ENCODE results near the gene RSU1. TPM values are rescaled to one million over a fixed set of nuclear protein-coding genes. Genes with fewer than 3 reads are reported as not detected.
"Not testable (repeated sequence)": the region's sequence is repeated elsewhere in the genome, so short reads cannot be mapped to it uniquely, and the experiment has no call there.

RSU1 gene
- total RNA-seq, result 125 TPM
- long read RNA-seq, transcript RSU1-201 (9 exons, 3,834 nt), result major isoform, 246 of 615 reads
- long read RNA-seq, transcript RSU1-205 (8 exons, 3,639 nt), result minor isoform, 112 of 615 reads
- long read RNA-seq, transcript RSU1-203 (8 exons, 3,919 nt), result minor isoform, 182 of 615 reads
- long read RNA-seq, partial matches to known transcripts, result 32 of 615 reads
- long read RNA-seq, other reads (novel, unspliced or antisense), result 43 of 615 reads

DNA sequence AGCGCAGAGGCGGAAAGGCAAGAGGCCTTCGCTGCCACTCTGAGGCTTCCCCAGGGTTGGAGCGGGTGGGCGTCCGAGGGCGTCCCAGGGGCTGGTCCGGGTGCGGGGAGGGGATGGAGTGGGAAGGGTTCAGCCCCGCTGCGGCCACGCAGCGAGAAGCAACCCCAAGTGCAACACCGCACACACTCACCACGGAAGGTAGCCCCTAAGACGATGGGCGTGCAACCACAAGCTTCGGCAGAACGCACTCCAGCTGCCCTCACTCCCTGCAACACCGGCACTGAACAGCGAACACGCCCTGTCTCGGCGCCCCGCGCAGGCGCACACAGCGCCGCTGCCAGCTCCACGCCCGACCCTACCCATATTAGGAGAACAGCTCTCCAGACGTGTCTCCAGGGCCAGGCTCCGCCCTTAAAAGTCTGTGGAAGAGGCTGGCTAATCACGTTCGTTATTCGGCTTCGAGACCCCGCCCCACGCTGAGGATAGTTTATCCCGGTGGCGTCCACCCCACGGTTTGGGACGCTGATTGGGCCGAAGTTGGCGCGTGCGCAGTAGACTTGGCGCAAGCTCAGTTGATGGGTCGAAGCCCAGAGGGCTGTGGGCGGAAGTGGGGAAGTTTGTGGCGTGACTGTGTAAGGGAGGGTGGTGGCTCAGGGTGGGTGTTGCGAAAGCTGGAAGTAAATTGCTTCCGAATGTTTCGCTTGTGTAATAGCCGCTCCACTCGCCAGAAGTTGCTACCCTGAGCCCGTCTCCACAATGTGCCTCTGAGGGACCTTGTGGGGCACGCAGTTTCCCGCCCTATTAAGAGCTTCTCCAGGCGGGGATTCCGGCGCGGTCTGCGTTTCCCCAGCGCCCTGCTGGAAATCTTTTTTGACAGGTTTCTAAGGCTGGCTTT, at the start of gene RSU1:
Gene RSU1 (minus strand): TSS at position 300 of the 895 bp plus-strand sequence. CDS start 343 bp downstream, outside the sequence.
- peak; percentile 100 for DNase-seq (ENCODE audit: low spot score)

DNA sequence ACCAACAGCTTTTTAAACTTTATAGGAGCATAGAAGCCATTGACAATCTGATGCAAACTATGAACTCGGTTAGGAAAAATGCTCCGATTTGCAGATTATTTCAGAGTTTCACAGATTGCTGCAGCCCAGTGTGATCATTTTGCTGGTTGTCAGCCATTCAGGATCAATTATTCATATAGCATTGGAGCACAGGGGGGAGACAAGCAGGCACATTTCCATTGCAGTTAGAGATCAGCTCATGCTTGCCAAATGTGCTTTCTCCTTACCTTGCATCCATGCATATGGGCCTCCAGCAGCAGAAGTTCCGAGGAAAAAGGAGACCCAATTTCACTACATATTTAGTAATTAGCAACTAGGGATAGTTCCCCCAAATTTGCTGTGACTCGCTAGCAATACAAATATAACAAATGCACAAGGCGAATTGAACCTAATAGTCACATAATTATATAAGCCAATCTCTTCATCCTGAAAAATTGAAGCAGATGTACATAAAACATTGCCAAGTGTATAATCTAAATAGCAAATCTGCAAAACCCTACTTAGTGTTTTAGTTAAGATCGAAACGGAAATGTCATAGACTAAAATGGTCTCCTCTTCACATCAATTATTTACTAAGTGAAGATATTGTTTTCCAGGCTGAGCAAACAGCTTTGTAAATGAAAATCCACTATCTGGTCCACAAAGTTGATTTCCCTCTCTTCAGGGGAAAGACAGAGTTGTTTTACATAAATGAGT, 49.5 kb upstream of the RSU1 start:
- no peak for DNase-seq (ENCODE audit: low spot score)

DNA sequence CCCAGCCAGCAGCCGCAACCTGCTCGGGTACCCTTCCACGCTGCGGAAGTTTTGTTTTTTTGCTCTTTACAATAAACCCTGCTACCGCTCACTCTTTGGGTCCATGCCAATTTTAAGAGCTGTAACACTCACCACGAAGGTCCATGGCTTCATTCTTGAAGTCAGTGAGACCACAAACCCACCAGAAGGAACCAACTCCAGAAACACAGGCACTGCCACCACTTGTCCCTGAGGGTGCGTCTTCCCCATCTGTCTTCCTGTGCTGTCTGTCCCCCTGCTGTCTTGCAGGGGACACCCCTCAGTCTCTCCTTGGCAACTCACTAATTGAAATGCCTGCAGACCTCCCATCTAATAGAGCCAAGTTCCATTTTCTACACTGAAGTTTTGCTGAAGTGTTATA, 48.5 kb upstream of the RSU1 start:
- no peak for DNase-seq (ENCODE audit: low spot score)

DNA sequence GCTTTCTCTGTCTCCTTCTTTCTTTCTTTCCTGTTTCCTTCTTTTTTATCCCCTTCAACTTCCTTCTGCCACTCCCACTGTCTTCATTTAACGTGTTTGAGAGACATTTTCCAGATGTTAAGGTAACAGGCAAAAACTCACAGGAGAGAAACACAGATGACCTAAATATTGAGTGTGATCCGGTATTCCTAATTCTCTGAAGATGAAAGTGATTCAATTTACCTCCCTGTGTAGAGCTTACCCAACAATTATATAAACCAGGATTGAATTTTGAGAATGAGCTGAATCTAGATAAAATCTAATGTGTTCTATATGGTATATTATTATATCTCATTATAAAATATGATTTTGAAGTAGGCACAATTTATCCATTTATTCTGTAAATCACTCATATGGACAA, 46.5 kb upstream of the RSU1 start:
- no peak for DNase-seq (ENCODE audit: low spot score)

DNA sequence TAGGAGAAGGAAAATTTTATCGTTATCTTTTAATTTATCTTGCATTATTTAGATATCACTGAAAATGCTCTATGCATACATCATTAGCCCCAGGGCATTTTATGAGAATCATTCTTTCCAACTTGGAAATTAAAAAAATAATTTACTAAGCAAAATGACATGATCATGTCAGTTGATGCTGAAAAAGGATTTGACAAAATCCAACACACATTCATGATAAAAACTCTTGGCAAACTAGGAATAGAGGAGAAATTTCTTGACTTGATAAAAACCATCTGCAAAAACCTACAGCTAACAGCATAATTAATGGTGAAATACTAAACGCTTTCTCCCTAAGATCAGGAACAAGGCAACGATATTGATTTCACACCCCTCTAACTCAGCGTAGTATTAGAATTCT, 40.2 kb upstream of the RSU1 start:
- DNase-seq (ENCODE audit: low spot score), result no peak

DNA sequence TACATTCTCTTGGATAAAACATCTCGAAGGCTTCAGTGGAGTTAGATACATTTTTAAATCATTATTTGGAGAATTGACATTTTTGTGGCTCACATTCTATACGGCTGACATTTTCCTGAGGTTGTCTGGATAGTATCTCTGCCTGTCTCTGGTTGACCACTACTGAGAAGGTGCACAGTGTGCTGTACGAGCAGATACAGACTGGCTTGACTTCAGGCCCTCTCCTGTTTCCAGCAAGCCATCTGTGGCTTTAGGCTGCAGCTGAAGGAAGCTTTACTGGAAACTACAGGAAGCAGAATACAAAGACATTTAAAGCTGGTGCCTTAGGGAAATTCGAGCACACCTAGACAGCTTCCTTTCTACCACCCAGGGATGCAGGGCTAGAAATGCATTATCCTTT, 39.3 kb upstream of the RSU1 start:
- DNase-seq (ENCODE audit: low spot score), result no peak

DNA sequence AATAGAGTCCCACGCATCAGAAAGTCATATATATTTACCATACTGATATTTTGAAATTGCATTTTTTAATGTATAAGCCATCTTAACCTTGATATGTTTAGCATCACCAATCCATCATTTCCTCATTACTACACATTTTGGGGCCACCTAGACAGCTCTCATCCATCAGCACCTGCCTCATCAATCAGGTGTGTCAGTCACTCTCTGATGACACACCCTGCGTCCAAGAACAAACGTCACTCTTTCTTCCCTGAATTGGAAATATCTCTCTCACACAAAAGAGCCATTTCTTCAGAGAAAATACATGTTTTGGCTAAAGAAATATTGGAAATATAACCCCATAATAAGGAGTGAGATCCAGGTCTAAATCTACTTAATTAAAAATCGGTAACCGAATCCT, 38.9 kb upstream of the RSU1 start:
- no peak for DNase-seq (ENCODE audit: low spot score)

DNA sequence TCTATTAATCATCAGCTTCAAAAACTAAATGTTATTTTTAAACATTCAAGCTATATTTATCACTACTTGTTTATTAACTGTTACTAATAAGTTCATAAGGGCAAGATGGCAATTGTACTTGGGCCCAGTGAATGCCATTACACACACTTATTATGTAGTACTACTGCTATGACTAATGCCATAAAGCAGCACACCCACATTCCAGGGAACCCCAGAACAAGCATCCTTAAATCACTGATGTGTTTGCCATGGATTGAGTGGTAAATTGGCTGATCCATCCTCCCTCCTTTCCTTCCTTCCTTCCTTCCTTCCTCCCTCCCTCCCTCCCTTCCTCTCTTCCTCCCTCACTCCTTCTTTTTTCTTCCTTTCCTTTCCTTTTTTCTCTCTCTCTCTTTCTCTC, 37.4 kb upstream of the RSU1 start:
- no peak for DNase-seq (ENCODE audit: low spot score)

DNA sequence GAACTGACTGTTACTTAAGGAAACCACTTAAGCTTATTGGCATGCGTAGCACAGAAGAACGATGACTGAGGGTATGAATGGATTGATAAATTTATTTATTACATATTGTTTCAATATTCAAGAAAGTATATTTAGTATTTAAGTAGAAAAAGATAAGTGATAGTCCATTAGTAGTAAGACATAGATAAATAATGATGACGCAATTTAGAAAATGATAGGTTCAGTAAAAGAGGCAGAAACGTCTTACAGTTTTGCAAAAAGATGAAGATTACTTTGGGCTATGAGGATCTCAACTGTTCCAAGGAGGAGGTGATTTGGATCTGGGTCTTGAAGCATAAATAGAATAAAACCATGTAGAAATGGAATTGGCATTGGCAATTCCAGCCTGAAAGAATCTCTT, 36.6 kb upstream of the RSU1 start:
- no peak for DNase-seq (ENCODE audit: low spot score)

DNA sequence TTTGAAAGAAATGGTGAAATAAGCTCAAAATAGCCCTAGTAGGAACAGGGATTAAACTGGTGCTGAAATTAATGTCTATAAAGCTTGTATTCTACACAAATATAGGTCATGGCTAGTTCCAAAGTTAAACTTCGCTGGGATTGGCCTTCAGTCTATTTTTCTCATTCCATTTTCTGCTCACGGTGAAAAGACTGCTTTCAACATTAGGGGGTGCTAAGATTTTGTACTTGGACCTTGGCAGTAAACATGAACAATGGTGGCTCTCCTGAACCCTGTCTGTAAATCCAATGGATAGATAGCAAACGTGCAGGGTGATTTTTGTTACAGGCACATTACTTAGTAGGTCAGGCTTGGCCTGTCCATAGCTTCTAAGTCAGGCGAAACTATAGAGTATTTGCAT, 36.0 kb upstream of the RSU1 start:
- DNase-seq (ENCODE audit: low spot score), result no peak

DNA sequence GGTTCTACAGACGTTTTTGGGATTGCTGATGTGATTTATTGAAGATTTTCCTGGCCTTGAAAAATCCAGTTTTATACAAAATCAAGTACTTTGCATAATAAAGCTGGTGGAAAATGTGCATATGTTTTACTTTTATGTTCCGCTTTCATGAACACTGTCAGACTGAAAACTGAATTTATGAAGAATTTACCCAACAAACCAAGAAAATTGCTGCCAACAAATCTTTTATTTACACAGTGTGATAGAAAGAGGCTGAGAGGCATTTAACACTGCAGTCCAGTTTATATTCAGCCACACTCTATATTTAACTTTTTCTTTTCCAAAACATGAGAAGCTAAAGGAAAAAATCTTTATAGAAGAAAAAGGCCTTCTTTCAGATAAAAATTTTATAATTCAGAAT, 35.4 kb upstream of the RSU1 start:
- DNase-seq (ENCODE audit: low spot score), result no peak

DNA sequence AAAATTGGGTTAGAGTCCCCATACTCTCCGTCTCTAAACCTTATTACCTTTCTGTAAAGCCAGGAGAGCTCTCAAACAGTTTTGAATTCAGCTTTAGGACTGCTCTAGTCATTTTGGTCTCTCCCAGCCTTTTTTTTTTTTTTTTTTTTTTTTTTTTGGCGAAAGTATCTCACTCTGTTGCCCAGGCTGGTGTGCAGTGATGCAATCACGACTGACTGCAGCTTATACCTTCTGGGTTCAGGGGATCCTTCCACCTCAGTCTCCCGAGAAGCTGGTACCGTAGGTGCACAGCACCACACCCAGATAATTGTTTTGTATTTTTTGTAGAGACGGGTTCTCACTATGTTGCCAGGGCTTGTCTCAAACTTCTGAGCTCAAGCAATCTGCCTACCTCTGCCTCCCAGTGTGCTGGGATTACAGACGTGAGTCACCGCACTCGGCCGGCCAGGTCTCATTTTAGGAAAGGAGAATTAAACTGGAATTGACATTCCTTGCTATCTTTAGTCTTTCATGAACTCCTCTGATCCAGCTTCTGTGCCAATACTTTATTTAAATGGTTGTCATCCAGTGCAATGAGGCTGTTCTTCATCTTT, 31.4 kb upstream of the RSU1 start:
- no peak for DNase-seq (ENCODE audit: low spot score)

DNA sequence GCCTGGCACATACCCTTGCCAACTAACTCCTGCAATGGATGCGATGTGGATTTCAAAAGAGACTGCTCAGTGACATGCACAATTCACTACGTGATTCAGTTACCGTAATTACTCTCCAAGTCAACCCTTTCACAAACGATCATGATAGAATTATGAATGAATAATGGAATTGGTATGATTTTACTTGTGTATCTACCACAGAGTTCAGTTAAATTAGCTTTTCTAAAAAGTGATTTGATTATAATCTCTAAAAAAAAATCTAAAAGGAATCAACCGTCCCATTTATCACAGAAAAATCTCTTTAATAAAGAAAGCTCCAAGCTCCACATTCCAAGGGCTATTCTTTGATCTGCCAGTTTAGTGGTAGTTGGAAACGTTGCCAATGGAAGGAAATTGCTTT, 30.4 kb upstream of the RSU1 start:
- no peak for DNase-seq (ENCODE audit: low spot score)

DNA sequence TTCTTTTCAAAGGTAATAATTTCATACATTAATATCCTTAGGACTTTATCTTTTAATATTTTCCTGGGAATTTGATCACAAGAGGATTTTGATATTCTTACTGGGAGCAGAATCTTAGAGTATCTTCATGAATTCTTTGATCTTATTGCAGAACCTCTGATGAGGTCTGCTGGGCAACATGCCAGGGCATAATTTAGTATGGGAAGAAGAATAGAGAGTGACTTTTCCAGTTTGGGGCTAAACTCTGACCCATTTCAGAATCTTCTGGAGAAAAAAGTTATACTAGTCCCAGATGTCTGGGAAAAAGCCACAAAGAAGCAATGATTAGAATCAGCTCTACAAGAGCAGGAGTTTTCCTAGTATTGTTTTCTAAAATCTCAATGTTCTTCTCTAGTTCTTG, 28.0 kb upstream of the RSU1 start:
- DNase-seq (ENCODE audit: low spot score), result no peak

DNA sequence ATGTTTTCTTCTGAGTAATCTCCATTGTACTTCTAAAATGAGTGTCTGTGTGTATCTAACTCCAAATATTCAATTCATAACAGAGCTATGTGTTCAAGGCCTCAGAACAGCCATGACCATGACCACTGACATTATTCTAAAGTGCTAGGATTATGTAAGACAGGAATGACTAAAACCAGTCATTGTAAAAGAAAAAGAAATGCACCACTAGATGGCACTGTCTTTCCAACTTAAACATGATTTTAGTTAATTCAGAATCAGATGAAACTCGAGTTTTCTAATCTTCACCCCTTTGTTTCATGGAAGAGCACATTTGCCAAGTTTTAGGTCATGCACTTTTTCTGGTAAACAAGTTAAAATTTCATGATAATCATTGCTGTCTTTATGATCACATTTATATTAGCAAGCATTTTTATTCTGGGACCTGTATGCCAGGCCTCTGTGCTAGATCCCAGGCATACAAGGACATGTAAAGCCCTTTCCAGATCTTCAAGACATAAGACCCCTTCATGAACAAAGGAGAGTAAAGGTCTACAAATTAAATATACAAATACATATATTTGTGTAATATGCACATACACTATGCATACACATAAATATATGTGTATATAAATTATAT, 26.1 kb upstream of the RSU1 start:
- DNase-seq (ENCODE audit: low spot score), result no peak

DNA sequence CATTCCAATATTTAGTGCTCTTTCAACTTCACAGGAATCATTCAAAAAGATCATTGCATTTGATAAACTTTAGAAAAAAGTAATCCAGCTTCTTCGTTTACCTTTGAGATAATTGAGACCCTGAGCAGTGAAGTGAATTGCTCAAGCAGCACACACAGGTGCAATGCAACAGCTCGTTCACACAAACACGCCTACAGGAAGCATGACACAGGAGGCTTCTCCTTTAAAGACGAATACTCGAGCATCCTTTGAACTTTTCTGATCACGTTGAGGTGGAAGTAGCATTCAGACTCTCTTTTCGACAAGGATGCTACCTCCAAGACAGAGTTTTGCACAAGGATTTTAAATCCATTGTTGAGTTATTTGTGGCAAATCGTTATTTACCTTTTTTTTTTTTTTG, 18.0 kb upstream of the RSU1 start:
- DNase-seq (ENCODE audit: low spot score), result no peak

DNA sequence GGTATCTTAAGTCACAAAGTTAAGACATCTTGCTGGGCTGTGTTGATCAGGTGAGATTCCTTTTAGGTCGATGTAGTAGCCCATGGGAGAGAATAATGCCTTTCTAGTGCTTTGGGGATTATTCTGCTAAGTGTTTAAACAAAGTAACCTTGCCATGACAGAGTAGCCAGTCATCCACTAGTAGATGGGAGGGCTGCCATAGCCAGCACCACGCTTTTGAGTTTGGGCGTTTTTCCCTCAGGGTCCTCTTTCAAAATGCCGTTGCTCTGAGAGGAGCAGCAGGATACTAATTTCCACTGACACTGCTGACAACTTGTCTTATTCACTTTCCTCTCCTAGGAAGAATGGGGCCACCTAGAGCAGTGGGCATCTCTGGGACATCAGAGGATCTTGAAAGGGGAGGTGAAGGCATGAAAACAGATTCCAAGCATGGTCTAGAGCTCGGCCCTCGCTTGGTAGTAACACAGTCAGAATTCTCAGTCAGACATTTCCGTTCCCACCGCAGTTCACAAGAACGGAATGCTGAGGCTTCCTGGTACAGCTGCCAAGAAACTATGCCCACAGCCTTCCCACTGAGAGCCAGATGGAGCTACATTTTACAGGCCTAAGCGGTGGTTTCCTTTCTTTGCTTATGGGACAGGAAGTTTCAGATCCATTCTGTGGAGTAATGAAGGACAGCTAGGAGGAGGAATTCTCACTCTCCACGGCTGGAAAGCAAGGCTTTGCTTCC, 15.3 kb upstream of the RSU1 start:
- DNase-seq (ENCODE audit: low spot score), result no peak

DNA sequence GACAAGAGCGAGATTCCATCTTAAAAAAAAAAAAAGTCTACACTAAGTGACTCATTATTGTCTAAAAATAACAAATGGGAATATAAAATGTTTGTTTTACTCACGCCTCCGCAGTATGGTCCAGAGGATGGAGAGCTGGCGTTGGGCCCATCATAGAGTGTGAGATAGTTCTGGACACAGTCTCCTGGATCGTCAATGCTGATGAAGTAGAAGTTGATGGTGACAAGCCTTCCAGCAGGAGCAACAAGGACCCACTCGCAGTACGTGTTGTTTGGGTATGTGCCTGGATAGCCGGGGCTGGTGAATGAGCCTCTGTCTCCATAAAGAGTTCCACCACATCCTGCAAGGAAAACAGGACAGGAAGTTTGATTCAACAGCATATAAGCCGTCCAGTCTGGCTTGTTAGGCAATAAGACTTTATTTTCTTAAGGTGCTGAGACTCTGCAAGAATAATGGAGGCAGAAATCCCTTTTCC, 11.5 kb upstream of the RSU1 start:
- no peak for DNase-seq (ENCODE audit: low spot score)

DNA sequence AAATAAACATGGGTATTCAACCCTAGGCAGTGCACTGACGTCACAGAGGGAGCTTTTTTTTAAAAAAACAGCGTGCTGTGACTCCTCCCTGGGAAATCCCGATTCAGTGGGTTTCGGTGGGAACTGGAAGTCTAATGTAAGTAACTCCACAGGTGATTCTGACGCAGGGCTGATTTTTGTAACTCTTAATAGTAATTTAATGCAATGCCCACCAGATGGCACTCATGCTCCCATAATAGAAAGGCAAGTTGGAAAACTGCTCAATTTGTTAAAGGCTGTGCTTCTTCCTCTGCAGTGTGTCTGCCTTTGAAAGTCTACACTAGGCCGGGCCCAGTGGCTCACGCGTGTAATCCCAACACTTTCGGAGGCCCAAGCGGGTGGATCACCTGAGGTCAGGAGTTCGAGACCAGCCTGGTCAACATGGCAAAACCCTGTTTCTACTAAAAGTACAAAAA, 10.9 kb upstream of the RSU1 start:
- no peak for DNase-seq (ENCODE audit: low spot score)

DNA sequence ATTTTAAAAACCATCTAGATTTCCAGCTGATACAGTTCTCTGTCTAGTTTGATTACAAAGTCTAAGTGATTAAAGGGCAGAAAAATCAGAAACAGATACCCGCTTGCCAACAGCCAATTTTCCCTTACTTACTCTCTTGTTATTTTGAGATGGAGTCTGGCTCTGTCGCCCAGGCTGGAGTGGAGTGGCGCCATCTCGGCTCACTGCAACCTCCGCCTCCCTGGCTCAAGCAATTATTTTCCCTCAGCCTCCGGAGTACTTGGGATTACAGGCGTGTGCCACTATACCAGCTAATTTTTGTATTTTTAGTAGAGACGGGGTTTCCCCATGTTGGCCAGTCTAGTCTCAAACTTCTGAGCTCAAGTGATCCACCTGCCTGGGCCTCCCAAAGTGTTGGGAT, 10.2 kb upstream of the RSU1 start:
- DNase-seq (ENCODE audit: low spot score), result not testable (repeated sequence)

Measured in mesenteric fat pad (tissue), 1 donor.